HCT116 (cell line): ENCODE results near the gene MTHFD1L. TPM values are rescaled to one million over a fixed set of nuclear protein-coding genes. Genes with fewer than 3 reads are reported as not detected.

ENCODE experiments used
- ATAC-seq: fragments of 200-7000 bp; cut with Tn5 transposase; 2 replicates; pipeline ENCODE4 v1.9.1; 2020; ENCODE audit warnings: mild to moderate bottlenecking, moderate library complexity
- BruUV-seq: library from RNA; stranded (reverse); fragments of 400-500 nt; replicated peaks from 2 replicates; lab custom pipeline; 2021; lab: Mats Ljungman, UMichigan
- CTCF ChIA-PET: fragments of 300-600 bp; sonication (Branson Sonifier 250); formaldehyde crosslinking; loops from one replicate; lab custom pipeline; 2021; ENCODE audit warnings: antibody characterized with exemption; lab: Charles Lee
- POLR2A ChIA-PET: fragments of 300-600, 350-600 bp; sonication (Branson Sonifier 250); formaldehyde crosslinking; loops from one replicate; lab custom pipeline; 2021; ENCODE audit warnings: antibody characterized with exemption; lab: Charles Lee
- RAD21 ChIA-PET, 2 experiments: fragments of 300-600 bp; sonication (Branson Sonifier 250); formaldehyde crosslinking; loops; one replicate each; lab custom pipeline; 2023; ENCODE audit warnings: low total read pairs in 2 of 2; ENCODE audit not compliant: uncharacterized antibody in 2 of 2, unreplicated experiment in 2 of 2, low non-redundant PET in 1 of 2; lab: Charles Lee
- DNase-seq: peaks from one replicate; pipeline ENCODE4 v3.0.0-alpha.2; 2010; ENCODE audit warnings: low read depth, low spot score
- H2AFZ ChIP-seq: fragments of 200-600 bp; shearing (Covaris generic), sonication (generic); 2 replicates; pipeline ENCODE4 v1.6.1; 2017; ENCODE audit warnings: low read depth, mixed run types, mixed read lengths, antibody characterized with exemption, low read length; ENCODE audit not compliant: poor library complexity, severe bottlenecking
- H3K27ac ChIP-seq: 2 replicates; pipeline ENCODE4 v1.5.1; 2012; ENCODE audit warnings: low read depth, low read length
- H3K27me3 ChIP-seq: fragments of 200-600 bp; sonication (generic); 2 replicates; pipeline ENCODE4 v1.6.1; 2016; ENCODE audit warnings: mixed run types, low read length, mixed read lengths; ENCODE audit not compliant: insufficient read depth
- H3K36me3 ChIP-seq, 2 experiments: fragments of 200-500 bp in 1 of 2; fragments of 200-600 bp in 1 of 2; sonication (Bioruptor generic) in 1 of 2; sonication (generic) in 1 of 2; 2 replicates each; pipeline versions ENCODE4 v1.5.1 to v1.6.1; 2014 to 2016; ENCODE audit warnings: low read length in 2 of 2, inconsistent platforms in 1 of 2, mixed read lengths in 1 of 2, mixed run types in 1 of 2; ENCODE audit not compliant: insufficient read depth in 2 of 2, control insufficient read depth in 1 of 2
- H3K4me1 ChIP-seq, 2 experiments: fragments of 200-600 bp in 1 of 2; sonication (generic) in 1 of 2; 2 replicates each; pipeline versions ENCODE4 v1.5.1 to v1.6.1; 2012 to 2017; ENCODE audit warnings: low read length in 2 of 2, inconsistent platforms in 1 of 2, mild to moderate bottlenecking in 1 of 2, mixed read lengths in 1 of 2, mixed run types in 1 of 2, moderate library complexity in 1 of 2; ENCODE audit not compliant: insufficient read depth in 2 of 2, control insufficient read depth in 1 of 2
- H3K4me2 ChIP-seq: fragments of 200-600 bp; sonication (generic); 2 replicates; pipeline ENCODE4 v1.6.1; 2017; ENCODE audit warnings: mixed run types, low read length, mixed read lengths
- H3K4me3 ChIP-seq, 2 experiments: fragments of 200-600 bp in 1 of 2; sonication (generic) in 1 of 2; replicated peaks in 1 of 2; 2 replicates each; pipeline ENCODE4 v1.5.1; 2011 to 2016; ENCODE audit warnings: low read length in 2 of 2, control low read depth in 1 of 2, low read depth in 1 of 2, mild to moderate bottlenecking in 1 of 2, mixed read lengths in 1 of 2, mixed run types in 1 of 2
- H3K79me2 ChIP-seq: fragments of 200-600 bp; sonication (generic); 2 replicates; pipeline ENCODE4 v1.6.1; 2017; ENCODE audit warnings: mild to moderate bottlenecking, mixed run types, low read length, moderate library complexity, mixed read lengths; ENCODE audit not compliant: insufficient read depth
- H3K9ac ChIP-seq: fragments of 200-600 bp; sonication (generic); 2 replicates; pipeline ENCODE4 v1.6.1; 2016; ENCODE audit warnings: low read length, mixed read lengths
- H3K9me2 ChIP-seq: fragments of 200-600 bp; sonication (generic), shearing (Covaris generic); 2 replicates; pipeline ENCODE4 v1.6.1; 2017; ENCODE audit warnings: mixed run types, mild to moderate bottlenecking, moderate library complexity; ENCODE audit not compliant: insufficient read depth
- H3K9me3 ChIP-seq, 2 experiments: fragments of 200-500 bp in 1 of 2; fragments of 200-600 bp in 1 of 2; sonication (Bioruptor generic) in 1 of 2; sonication (generic) in 1 of 2; 2 replicates each; pipeline ENCODE4 v1.6.1; 2014 to 2017; ENCODE audit warnings: low read length in 2 of 2, mixed read lengths in 2 of 2, inconsistent platforms in 1 of 2, low read depth in 1 of 2, mild to moderate bottlenecking in 1 of 2, mixed run types in 1 of 2, moderate library complexity in 1 of 2; ENCODE audit not compliant: control insufficient read depth in 1 of 2, insufficient read depth in 1 of 2
- H4K20me1 ChIP-seq: fragments of 200-600 bp; sonication (generic), shearing (Covaris generic); 2 replicates; pipeline ENCODE4 v1.6.1; 2017; ENCODE audit warnings: mixed run types, mild to moderate bottlenecking, moderate library complexity; ENCODE audit not compliant: insufficient read depth
- CEBPB ChIP-seq: IDR thresholded peaks from 2 replicates; pipeline ENCODE4 v1.6.1; 2012; ENCODE audit warnings: low read depth
- EGR1 ChIP-seq: IDR thresholded peaks from 2 replicates; pipeline ENCODE4 v1.6.1; 2012; ENCODE audit warnings: low read depth
- ELF1 ChIP-seq: IDR thresholded peaks from 2 replicates; pipeline ENCODE4 v1.6.1; 2012; ENCODE audit warnings: low read depth, borderline replicate concordance
- EZH2 ChIP-seq: fragments of 200-600 bp; sonication (generic); IDR thresholded peaks from 2 replicates; pipeline ENCODE4 v1.6.1; 2017; ENCODE audit warnings: antibody characterized with exemption, mixed run types
- EZH2phosphoT487 ChIP-seq: fragments of 200-600 bp; IDR thresholded peaks from 2 replicates; pipeline ENCODE4 v1.6.1; 2018; ENCODE audit warnings: antibody characterized with exemption, borderline replicate concordance
- FOSL1 ChIP-seq: IDR thresholded peaks from 2 replicates; pipeline ENCODE4 v1.6.1; 2012; ENCODE audit warnings: low read depth
- POLR2A ChIP-seq: IDR thresholded peaks from 2 replicates; pipeline ENCODE4 v1.7.0; 2011; ENCODE audit warnings: borderline replicate concordance; ENCODE audit not compliant: insufficient read depth, insufficient read length; ENCODE audit errors: extremely low read depth
- POLR2AphosphoS5 ChIP-seq: IDR thresholded peaks from 2 replicates; pipeline ENCODE4 v1.6.1; 2011; ENCODE audit warnings: mild to moderate bottlenecking, low read depth, low read length, moderate library complexity
- RAD21 ChIP-seq: IDR thresholded peaks from 2 replicates; pipeline ENCODE4 v1.6.1; 2012; ENCODE audit warnings: low read depth, mild to moderate bottlenecking
- SIN3A ChIP-seq: IDR thresholded peaks from 2 replicates; pipeline ENCODE4 v1.6.1; 2012; ENCODE audit warnings: low read depth
- SP1 ChIP-seq: IDR thresholded peaks from 2 replicates; pipeline ENCODE4 v1.6.1; 2012; ENCODE audit warnings: low read depth
- YY1 ChIP-seq: IDR thresholded peaks from 2 replicates; pipeline ENCODE4 v1.6.1; 2011; ENCODE audit warnings: low read length, low read depth, moderate library complexity, mild to moderate bottlenecking; ENCODE audit not compliant: insufficient replicate concordance; ENCODE audit errors: extremely low read depth
- ZBTB33 ChIP-seq: IDR thresholded peaks from 2 replicates; pipeline ENCODE4 v1.6.1; 2011; ENCODE audit warnings: mild to moderate bottlenecking, low read length, moderate library complexity; ENCODE audit not compliant: insufficient replicate concordance; ENCODE audit errors: extremely low read depth
- ZNF274 ChIP-seq: fragments of 200-500 bp; sonication (Bioruptor generic); IDR thresholded peaks from 2 replicates; pipeline ENCODE4 v1.6.1; 2014; ENCODE audit warnings: mild to moderate bottlenecking, low read depth, low read length, inconsistent platforms
- intact Hi-C: fragments of 100-400 bp; cut with micrococcal nuclease; formaldehyde crosslinking; loops from 2 replicates; pipeline ENCODE4 v1.10.0; 2022
- total RNA-seq: library from RNA; stranded (reverse); gene quantifications from one replicate; pipeline ENCODE4 v1.2.1, GENCODE V29; 2021; ENCODE audit not compliant: unreplicated experiment

Gene MTHFD1L
- total RNA-seq, 1 experiment from 2014 or later, result 127 TPM

GRCh38 chr6:150999576-150999975 is 134.1 kb downstream of the MTHFD1L start:
- no peak for ATAC-seq
- Histone ChIP-seq H3K9me2 (no peaks in the 10 kb centered on the region), H4K20me1 (0 out of 2 replicates have a peak, but pooled peaks cover 5% of the 10 kb centered on the region), H3K9me3 (no peaks in the 10 kb centered on the region), H3K36me3 (peaks cover 0 to 8% of the 10 kb centered on the region in 2 experiments; a peak in 1 of 4 replicates), H3K4me2 (no peak overlapping the region), H2AFZ (no peak overlapping the region), H3K27ac (no peak overlapping the region), H3K4me3 (no peak overlapping the region), H3K4me1 (peaks cover 12% of the 10 kb centered on the region in 2 experiments; a peak in 3 of 4 replicates), H3K79me2 (no peaks in the 10 kb centered on the region)
- no TSS peak for BruUV-seq
- RAD21 ChIA-PET, result no interaction called here
- DNase-seq, result no peak
- CTCF ChIA-PET, result interaction anchor here (1.2 kb wide), 1 partner anchor 15 kb away, joined by 4 read pairs; no protein-coding TSS in a partner anchor
- TF ChIP-seq CEBPB, result no peak
- no peak for TF ChIP-seq SP1
- no peak for TF ChIP-seq EZH2
- no peak for TF ChIP-seq POLR2AphosphoS5
- no peak for TF ChIP-seq ZBTB33
- no peak for TF ChIP-seq RAD21
- no peak for TF ChIP-seq SIN3A
- TF ChIP-seq EGR1, result no peak
- TF ChIP-seq FOSL1, result no peak
- no peak for TF ChIP-seq ELF1
- TF ChIP-seq ZNF274, result no peak
- TF ChIP-seq YY1, result no peak
- TF ChIP-seq EZH2phosphoT487, result no peak
- TF ChIP-seq POLR2A, result no peak
- TF ChIP-seq, all 23 proteins: peak for 0
- Histone ChIP-seq H3K27me3 (no peaks in the 10 kb centered on the region), H3K9ac (no peak overlapping the region)
- intact Hi-C loops, result no loop called here
- POLR2A ChIA-PET, result no interaction called here
